Stimulated activated CD8-positive, alpha-beta memory T cell treated with anti-CD3 and anti-CD28 coated beads, Interleukin-2, amount 100 ng/mL, for 1 hour (primary cell): ENCODE results near the gene TMOD2.

Experiments
- DNase-seq, 2 donors: peaks; one replicate each; pipeline ENCODE4 v3.0.0-alpha.2; 2020; ENCODE audit warnings: low read depth in 2 of 2

TMOD2 gene

GRCh38 chr15:51750792-51751696, at the start of gene TMOD2:
Gene TMOD2 (plus strand): TSS chr15:51751597. CDS start chr15:51766442, 14,845 bp downstream.
- peak in 1 of 2 donors; percentile 19 for DNase-seq

GRCh38 chr15:51702710-51703109, 48.7 kb upstream of the TMOD2 start:
- no peak for DNase-seq

- no peak for DNase-seq
Measured at GRCh38 chr15:51706291-51706690, 45.1 kb upstream of the TMOD2 start.

GRCh38 chr15:51706926-51707608, 44.3 kb upstream of the TMOD2 start:
- DNase-seq = no peak

- no peak for DNase-seq
Measured at GRCh38 chr15:51708013-51708412, 43.4 kb upstream of the TMOD2 start.

GRCh38 chr15:51709031-51709430, 42.4 kb upstream of the TMOD2 start:
- DNase-seq = no peak

GRCh38 chr15:51714162-51714561, 37.2 kb upstream of the TMOD2 start:
- no peak for DNase-seq

- DNase-seq = no peak
Measured at GRCh38 chr15:51714911-51715310, 36.5 kb upstream of the TMOD2 start.

- DNase-seq = no peak
Measured at GRCh38 chr15:51718219-51718618, 33.2 kb upstream of the TMOD2 start.

- DNase-seq = no peak
Measured at GRCh38 chr15:51718746-51719145, 32.7 kb upstream of the TMOD2 start.

- DNase-seq = no peak
Measured at GRCh38 chr15:51720201-51720995, 31.0 kb upstream of the TMOD2 start.

GRCh38 chr15:51721199-51721960, 30.0 kb upstream of the TMOD2 start:
- DNase-seq = no peak

GRCh38 chr15:51724199-51724598, 27.2 kb upstream of the TMOD2 start:
- no peak for DNase-seq

- DNase-seq = no peak
Measured at GRCh38 chr15:51724673-51725072, 26.7 kb upstream of the TMOD2 start.

- DNase-seq = peak in 1 of 2 donors; percentile 6
Measured at GRCh38 chr15:51726302-51727073, 24.9 kb upstream of the TMOD2 start.

- DNase-seq = no peak
Measured at GRCh38 chr15:51727141-51727897, 24.1 kb upstream of the TMOD2 start.

- no peak for DNase-seq
Measured at GRCh38 chr15:51731549-51732267, 19.7 kb upstream of the TMOD2 start.

GRCh38 chr15:51732646-51733045, 18.8 kb upstream of the TMOD2 start:
- no peak for DNase-seq
